Measurements from ENCODE around the gene CSMD2. TPM values are rescaled to one million over a fixed set of nuclear protein-coding genes. Genes with fewer than 3 reads are reported as not detected.

Gene CSMD2
- total and polyA plus RNA-seq, 2 of the 8 experiments (the other 6 are each of a cell fraction or from before 2014, with no cell fraction given) = 7.0 to 14.7 TPM

- H3K4ac ChIP-seq (replicated peaks; ENCODE audit: insufficient read length, low read depth, low read length) = peak overlapping the region; percentile 19
- H4K5ac ChIP-seq (ENCODE audit: insufficient read length, low read depth, low read length) = no peak overlapping the region
- no peak overlapping the region for H3K4me3 ChIP-seq (ENCODE audit: extremely low read depth in 1 of 4, insufficient read depth in 2 of 4, low read depth in 3 of 4, low read length in 4 of 4)
- POLR2A ChIA-PET (ENCODE audit: partially characterized antibody) = no interaction called here
- H3K9me3 ChIP-seq (ENCODE audit: insufficient read depth in 2 of 2, low read depth in 1 of 2, low read length in 1 of 2) = no peaks in the 10 kb centered on the region
- H3K36me3 ChIP-seq (ENCODE audit: control insufficient read depth in 2 of 4, insufficient read depth in 4 of 4, low read length in 3 of 4) = no peaks in the 10 kb centered on the region
- no peak overlapping the region for H2AK5ac ChIP-seq (ENCODE audit: low read depth, low read length)
- no peak overlapping the region for H2BK15ac ChIP-seq (ENCODE audit: low read length)
- no peaks in the 10 kb centered on the region; the same call in 1 of the 2 replicates for H3K23me2 ChIP-seq (ENCODE audit: low read depth, low read length)
- H3K14ac ChIP-seq (ENCODE audit: insufficient read length) = no peak overlapping the region
- H3K18ac ChIP-seq (ENCODE audit: extremely low read depth, low read length) = no peak overlapping the region
- CTCF ChIA-PET (ENCODE audit: partially characterized antibody) = interaction anchor here (0.6 to 1.7 kb wide), 3 partner anchors 12 to 1676 kb away, joined by 3 read pairs; no protein-coding TSS in a partner anchor
- WGBS, 2 experiments (ENCODE audit: extremely low coverage in 1 of 2, insufficient coverage in 1 of 2, insufficient read length in 1 of 2, insufficient replicate concordance in 2 of 2, low coverage in 1 of 2, low lambda C conversion rate in 2 of 2, missing lambda C conversion rate in 1 of 2) = 84% methylated on average over 3 of the region's 3 CpGs; no CpG with 5 or more reads in 1 of the 2 experiments
- no peak for DNase-seq (ENCODE audit: low read depth in 1 of 2, low spot score in 2 of 2)
- no peaks in the 10 kb centered on the region for H3K79me1 ChIP-seq (ENCODE audit: low read depth, low read length)
- no peak overlapping the region for H2BK5ac ChIP-seq (ENCODE audit: low read depth, low read length)
- no peak for FAIRE-seq
- H3K23ac ChIP-seq (ENCODE audit: insufficient read length) = no peak overlapping the region
- no peak overlapping the region for H3K27ac ChIP-seq (ENCODE audit: low read depth, low read length)
- no peaks in the 10 kb centered on the region for H3K79me2 ChIP-seq (ENCODE audit: control insufficient read depth in 1 of 2, insufficient read depth in 2 of 2, low read length in 2 of 2)
- H3K4me1 ChIP-seq (replicated peaks in 1 of 4; ENCODE audit: control insufficient read depth in 3 of 4, insufficient read depth in 4 of 4, low read length in 3 of 4) = no peaks in the 10 kb centered on the region
- H3K27me3 ChIP-seq (replicated peaks in 1 of 4; ENCODE audit: control insufficient read depth in 3 of 4, extremely low read depth in 1 of 4, insufficient read depth in 3 of 4, low read length in 3 of 4) = no peaks in the 10 kb centered on the region; a peak in 1 of 7 replicates
- H3K9ac ChIP-seq (replicated peaks in 1 of 4; ENCODE audit: extremely low read depth in 1 of 4, low read depth in 3 of 4, low read length in 3 of 4) = no peak overlapping the region
- H3K56ac ChIP-seq (replicated peaks; ENCODE audit: insufficient read length, low read depth, low read length) = no peak overlapping the region
- no peak overlapping the region for H2BK20ac ChIP-seq (ENCODE audit: low read length)
- no peak overlapping the region for H3K4me2 ChIP-seq (ENCODE audit: insufficient read depth in 1 of 2, low read depth in 2 of 2, low read length in 2 of 2)
- no peak overlapping the region for H4K91ac ChIP-seq (replicated peaks; ENCODE audit: insufficient read length, low read length)
- no peak overlapping the region for H2BK120ac ChIP-seq (replicated peaks; ENCODE audit: low read depth, low read length)
- H4K8ac ChIP-seq (ENCODE audit: extremely low read depth, insufficient read depth, low read length) = no peak overlapping the region
- no peaks in the 10 kb centered on the region for H4K20me1 ChIP-seq (replicated peaks in 1 of 2; ENCODE audit: control insufficient read depth in 1 of 2, insufficient read depth in 2 of 2, low read length in 2 of 2)
- H2AFZ ChIP-seq (ENCODE audit: low read length) = no peak overlapping the region
- H2BK12ac ChIP-seq (ENCODE audit: low read depth, low read length) = no peak overlapping the region
- TF ChIP-seq CBX5 (IDR thresholded peaks at IDR 0.05; ENCODE audit: low read depth, low read length) (no peak), SIX5 (IDR thresholded peaks at IDR 0.05; ENCODE audit: low read depth, low read length) (no peak), NRF1 (IDR thresholded peaks at IDR 0.05; ENCODE audit: low read depth, low read length) (no peak), RNF2 (IDR thresholded peaks at IDR 0.05; ENCODE audit: borderline replicate concordance, low read depth, low read length, missing control alignments, poor library complexity, severe bottlenecking) (no peak), PHF8 (conservative IDR thresholded peaks at IDR 0.05; ENCODE audit: low read depth, low read length) (no peak), POLR2AphosphoS5 (IDR thresholded peaks at IDR 0.05; ENCODE audit: low read depth, low read length) (no peak), RFX5 (IDR thresholded peaks at IDR 0.05; ENCODE audit: borderline replicate concordance, low read depth, low read length) (no peak), SP1 (IDR thresholded peaks at IDR 0.05; ENCODE audit: low read depth, low read length) (no peak), BACH1 (IDR thresholded peaks at IDR 0.05; ENCODE audit: low read length) (no peak), CTBP2 (IDR thresholded peaks at IDR 0.05; ENCODE audit: borderline replicate concordance, insufficient read depth, insufficient read length, low read length) (no peak), EGR1 (IDR thresholded peaks at IDR 0.05; ENCODE audit: borderline replicate concordance, low read depth, low read length) (no peak), ASH2L (IDR thresholded peaks at IDR 0.05; ENCODE audit: low read length) (no peak), RAD21 (IDR thresholded peaks at IDR 0.05 in 1 of 2, conservative IDR thresholded peaks at IDR 0.05 in 1 of 2; ENCODE audit: low read depth in 2 of 2, low read length in 2 of 2) (no peak), CBX8 (IDR thresholded peaks at IDR 0.05; ENCODE audit: borderline replicate concordance, low read depth, low read length) (no peak), SRF (IDR thresholded peaks at IDR 0.05; ENCODE audit: low read depth, low read length) (no peak)
These were observed 48.9 kb upstream of the CSMD2 start for GRCh38 chr1:34213956-34214355.
